RWPE2 (cell line): ENCODE data around the gene MICALL2.
A peak's percentile ranks its signal among the peaks of the same experiment; 100 is the strongest.

ENCODE experiments used
- ATAC-seq: fragments of 200-7000 bp; cut with Tn5 transposase; 3 replicates; pipeline ENCODE4 v1.9.1; 2021; ENCODE audit warnings: low read depth
- DNase-seq: peaks from one replicate; pipeline ENCODE4 v3.0.0-alpha.2; 2020; ENCODE audit warnings: low spot score
- H3K27ac ChIP-seq: fragments of 450-650 bp; 2 replicates; pipeline ENCODE4 v1.5.1; 2017; ENCODE audit warnings: mild to moderate bottlenecking; ENCODE audit not compliant: poor library complexity, severe bottlenecking
- H3K27me3 ChIP-seq: fragments of 250-450 bp; sonication (Bioruptor Pico); 2 replicates; pipeline ENCODE4 v1.5.1; 2021; ENCODE audit warnings: mild to moderate bottlenecking, moderate library complexity; ENCODE audit not compliant: insufficient read depth, poor library complexity, severe bottlenecking
- H3K36me3 ChIP-seq: fragments of 250-450 bp; sonication (Bioruptor Pico); 2 replicates; pipeline ENCODE4 v1.5.1; 2020; ENCODE audit warnings: low read depth, mild to moderate bottlenecking, moderate library complexity
- H3K4me1 ChIP-seq: fragments of 250-450 bp; sonication (Bioruptor Pico); 2 replicates; pipeline ENCODE4 v1.5.1; 2021; ENCODE audit warnings: mild to moderate bottlenecking, moderate library complexity; ENCODE audit not compliant: insufficient read depth, poor library complexity, severe bottlenecking
- H3K4me3 ChIP-seq: fragments of 250-450 bp; sonication (Bioruptor Pico); 2 replicates; pipeline ENCODE4 v1.5.1; 2021; ENCODE audit warnings: mild to moderate bottlenecking, moderate library complexity; ENCODE audit not compliant: severe bottlenecking
- H3K9me3 ChIP-seq: fragments of 250-450 bp; sonication (Bioruptor Pico); 2 replicates; pipeline ENCODE4 v1.5.1; 2021; ENCODE audit warnings: mild to moderate bottlenecking, moderate library complexity; ENCODE audit not compliant: severe bottlenecking
- CTCF ChIP-seq: fragments of 450-650 bp; IDR thresholded peaks from one replicate; pipeline ENCODE4 v1.5.1; 2017; ENCODE audit warnings: mild to moderate bottlenecking, moderate library complexity; ENCODE audit not compliant: poor library complexity, severe bottlenecking

Gene MICALL2

DNA sequence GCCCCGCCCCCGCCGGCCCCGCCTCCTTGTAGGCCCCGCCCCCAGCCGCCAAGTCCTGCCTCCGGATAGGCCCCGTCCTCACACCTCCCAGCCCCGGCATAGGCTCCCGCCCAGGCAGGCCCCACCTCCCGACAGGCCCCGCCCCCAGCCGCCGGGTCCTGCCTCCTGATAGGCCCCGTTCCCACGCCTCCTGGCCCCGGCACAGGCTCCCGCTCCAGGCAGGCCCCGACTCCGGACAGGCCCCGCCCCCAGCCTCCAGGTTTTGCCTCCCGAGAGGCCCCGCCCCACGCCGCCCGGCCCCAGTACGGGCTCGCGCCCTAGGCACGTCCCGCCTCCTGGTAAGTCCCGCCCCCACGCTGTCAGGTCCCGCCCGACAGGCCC lies 232 bp upstream of the MICALL2 start:
- no peak for TF ChIP-seq CTCF
- H3K27me3 ChIP-seq: no peaks in the 10 kb centered on the region
- no peaks in the 10 kb centered on the region for H3K36me3 ChIP-seq
- peaks cover 29% of the 10 kb centered on the region for H3K4me1 ChIP-seq
- DNase-seq: peak; percentile 99
- ATAC-seq: peak; percentile 74
- no peaks in the 10 kb centered on the region for H3K9me3 ChIP-seq
- H3K27ac ChIP-seq: peak overlapping the region; percentile 82
- H3K4me3 ChIP-seq: peak overlapping the region; percentile 52

GRCh38 chr7:1457949-1458682 lies 1.2 kb downstream of the MICALL2 start:
- no peak for TF ChIP-seq CTCF
- Histone ChIP-seq H3K4me3 (peak overlapping the region; percentile 52), H3K4me1 (peaks cover 29% of the 10 kb centered on the region), H3K36me3 (no peaks in the 10 kb centered on the region), H3K9me3 (no peaks in the 10 kb centered on the region), H3K27me3 (no peaks in the 10 kb centered on the region), H3K27ac (peak overlapping the region; percentile 82)
- ATAC-seq (no peak), DNase-seq (no peak)

DNA sequence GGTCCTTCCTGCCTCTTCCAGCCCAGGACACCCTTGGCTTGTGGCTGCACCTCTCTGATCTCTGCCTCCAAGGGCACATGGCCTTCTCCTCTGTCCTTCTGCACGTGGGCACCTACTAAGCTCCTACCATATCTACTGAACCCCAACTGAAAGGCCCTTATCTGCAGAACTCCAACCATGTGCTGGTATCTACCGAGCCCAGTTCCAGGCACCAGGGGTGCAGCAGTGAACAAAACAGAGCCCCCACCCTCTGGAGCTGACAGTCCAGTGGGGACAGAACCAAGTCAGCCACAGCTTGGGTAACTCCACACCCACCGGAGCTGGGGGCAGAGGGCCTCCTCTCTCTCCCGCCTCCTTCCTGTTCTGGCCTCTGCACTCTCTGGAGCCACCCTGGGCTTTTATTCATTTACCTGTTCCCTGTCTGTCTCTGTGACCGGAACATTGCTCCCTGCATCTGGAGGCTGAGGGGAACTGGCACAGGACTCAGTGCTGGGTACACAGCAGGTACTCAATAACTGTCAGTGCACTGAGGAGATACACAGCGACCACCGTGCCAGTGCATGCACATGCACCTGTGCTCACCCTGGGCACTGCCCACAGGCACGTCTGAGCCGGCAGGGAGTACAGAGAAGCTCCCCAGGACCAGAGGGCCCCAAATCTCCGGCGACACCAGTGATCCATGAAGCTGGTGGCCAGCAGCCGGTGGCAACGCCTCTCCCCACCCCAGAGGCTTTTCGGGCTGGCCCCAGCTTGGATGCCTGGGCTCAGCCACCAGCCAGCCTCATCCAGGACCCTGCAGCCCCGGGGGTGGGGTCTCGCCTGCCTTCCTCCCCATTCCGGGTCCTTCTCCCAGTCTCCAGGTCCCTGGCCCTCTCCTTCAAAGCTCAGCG lies 2.0 kb downstream of the MICALL2 start:
- no peaks in the 10 kb centered on the region for H3K36me3 ChIP-seq
- DNase-seq (no peak), ATAC-seq (no peak)
- peak overlapping the region; percentile 52 for H3K4me3 ChIP-seq
- no peaks in the 10 kb centered on the region for H3K9me3 ChIP-seq
- TF ChIP-seq CTCF: no peak
- peak overlapping the region; percentile 82 for H3K27ac ChIP-seq
- H3K4me1 ChIP-seq: peaks cover 27% of the 10 kb centered on the region
- H3K27me3 ChIP-seq: no peaks in the 10 kb centered on the region

GRCh38 chr7:1455955-1456354 lies 3.3 kb downstream of the MICALL2 start:
- Histone ChIP-seq H3K9me3 (no peaks in the 10 kb centered on the region), H3K27ac (peak overlapping the region; percentile 82), H3K36me3 (peaks cover 3% of the 10 kb centered on the region; the same call in 1 of the 2 replicates), H3K4me1 (peaks cover 28% of the 10 kb centered on the region), H3K4me3 (no peak overlapping the region), H3K27me3 (no peaks in the 10 kb centered on the region)
- DNase-seq (no peak), ATAC-seq (no peak)
- TF ChIP-seq CTCF: no peak
